Left hindlimb (tissue), 1 donor: ENCODE measurements around the gene MOCS2.
A peak's percentile ranks its signal among the peaks of the same experiment; 100 is the strongest.

ENCODE experiments used
- DNase-seq: peaks from one replicate; pipeline ENCODE4 v3.0.0-alpha.2; 2018

Gene MOCS2

DNA sequence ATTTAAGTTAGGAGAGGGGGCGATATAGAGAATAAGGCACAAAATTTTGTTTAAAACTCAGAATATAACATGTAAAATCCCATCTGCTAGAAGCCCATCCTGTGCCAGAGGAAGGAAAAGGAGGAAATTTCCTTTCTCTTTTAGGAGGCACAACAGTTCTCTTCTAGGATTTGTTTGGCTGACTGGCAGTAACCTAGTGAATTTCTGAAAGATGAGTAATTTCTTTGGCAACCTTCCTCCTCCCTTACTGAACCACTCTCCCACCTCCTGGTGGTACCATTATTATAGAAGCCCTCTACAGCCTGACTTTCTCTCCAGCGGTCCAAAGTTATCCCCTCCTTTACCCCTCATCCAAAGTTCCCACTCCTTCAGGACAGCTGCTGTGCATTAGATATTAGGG, 18.3 kb downstream of the MOCS2 start:
- no peak for DNase-seq

DNA sequence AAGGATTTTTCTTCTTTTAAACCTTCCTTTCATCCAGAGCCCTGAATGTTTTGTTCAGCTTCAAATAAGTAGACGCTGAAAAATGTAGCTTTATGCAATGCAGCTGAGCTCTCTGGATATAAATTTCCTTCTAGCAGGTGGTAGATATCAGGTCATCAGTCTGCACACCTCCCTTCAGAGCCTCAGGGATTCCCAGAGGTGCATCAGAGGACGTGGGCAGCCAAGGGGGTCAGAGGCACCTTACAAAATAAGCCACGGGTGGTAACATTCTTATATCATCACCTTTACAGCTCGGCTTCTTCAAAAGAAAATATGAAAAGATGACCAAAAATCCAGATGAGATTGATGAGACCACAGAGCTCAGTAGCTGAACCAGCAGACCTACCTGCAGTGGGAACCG, 19.3 kb downstream of the MOCS2 start:
- DNase-seq = no peak

DNA sequence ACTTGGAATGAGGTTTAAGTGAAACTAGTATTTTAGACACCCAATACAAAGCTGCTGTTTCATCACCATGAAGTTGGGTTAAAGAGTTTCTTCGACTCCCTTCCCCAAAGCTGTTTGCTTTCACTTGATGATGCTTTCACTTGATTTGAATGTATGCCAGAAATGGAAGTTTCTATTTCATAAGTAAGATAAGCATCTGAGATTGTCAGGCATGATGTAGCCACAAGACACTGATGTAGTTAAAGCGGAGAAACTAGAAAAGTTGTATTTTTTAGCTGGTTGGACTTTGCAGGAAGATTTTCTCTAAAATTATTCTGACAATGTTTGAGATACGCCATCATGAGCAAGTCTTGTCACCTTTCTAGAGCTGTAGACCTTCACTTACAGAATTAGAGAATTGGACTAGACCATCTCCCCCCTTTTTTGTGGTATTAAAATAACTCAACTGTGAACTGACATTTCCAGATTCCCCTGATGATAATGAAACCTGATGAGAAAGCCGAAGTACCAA, 20.0 kb downstream of the MOCS2 start:
- DNase-seq = no peak

DNA sequence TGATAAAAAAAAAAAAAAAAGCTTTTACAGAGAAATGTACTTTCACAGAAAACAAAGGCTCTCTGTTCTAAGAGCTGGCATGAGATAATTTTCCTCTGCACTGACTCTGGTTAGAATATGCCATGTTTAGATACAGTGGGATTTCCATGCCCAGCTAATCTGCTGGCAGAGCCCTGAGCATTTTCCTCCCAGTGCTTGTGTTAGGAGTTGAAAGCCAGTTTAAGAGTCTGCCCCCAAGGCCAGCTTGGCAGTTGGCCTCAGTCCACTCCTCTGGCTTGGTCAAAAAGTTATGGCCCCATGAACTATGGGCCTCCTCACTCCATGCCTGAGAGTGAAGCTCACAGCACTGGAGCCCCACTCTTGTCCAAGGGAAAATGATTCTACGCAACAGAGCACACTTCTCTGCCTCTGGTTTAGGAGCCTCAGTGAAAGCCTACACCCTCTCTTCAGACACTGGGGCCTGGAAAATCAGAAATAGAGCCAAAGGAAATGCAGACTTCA, 21.9 kb downstream of the MOCS2 start:
- DNase-seq = no peak

DNA sequence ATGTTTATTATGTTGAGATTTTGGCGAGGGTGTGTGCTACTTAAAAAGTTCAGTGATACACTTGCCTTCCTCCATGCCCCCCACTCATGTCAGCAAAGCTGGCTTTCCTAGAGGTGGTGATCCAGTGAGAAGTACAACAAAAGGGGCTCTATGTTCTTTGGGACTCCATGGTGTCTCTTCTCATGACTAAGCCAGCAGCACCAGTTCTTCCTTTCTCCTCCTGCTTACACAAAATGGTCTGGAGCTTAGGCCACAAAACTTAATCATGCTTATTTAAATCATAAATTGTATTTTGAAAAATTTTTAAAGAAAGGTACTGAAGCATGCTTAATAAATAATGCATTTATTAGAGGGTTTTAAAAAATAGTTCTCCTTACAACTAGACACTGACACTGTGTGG, 22.4 kb downstream of the MOCS2 start:
- DNase-seq = no peak

DNA sequence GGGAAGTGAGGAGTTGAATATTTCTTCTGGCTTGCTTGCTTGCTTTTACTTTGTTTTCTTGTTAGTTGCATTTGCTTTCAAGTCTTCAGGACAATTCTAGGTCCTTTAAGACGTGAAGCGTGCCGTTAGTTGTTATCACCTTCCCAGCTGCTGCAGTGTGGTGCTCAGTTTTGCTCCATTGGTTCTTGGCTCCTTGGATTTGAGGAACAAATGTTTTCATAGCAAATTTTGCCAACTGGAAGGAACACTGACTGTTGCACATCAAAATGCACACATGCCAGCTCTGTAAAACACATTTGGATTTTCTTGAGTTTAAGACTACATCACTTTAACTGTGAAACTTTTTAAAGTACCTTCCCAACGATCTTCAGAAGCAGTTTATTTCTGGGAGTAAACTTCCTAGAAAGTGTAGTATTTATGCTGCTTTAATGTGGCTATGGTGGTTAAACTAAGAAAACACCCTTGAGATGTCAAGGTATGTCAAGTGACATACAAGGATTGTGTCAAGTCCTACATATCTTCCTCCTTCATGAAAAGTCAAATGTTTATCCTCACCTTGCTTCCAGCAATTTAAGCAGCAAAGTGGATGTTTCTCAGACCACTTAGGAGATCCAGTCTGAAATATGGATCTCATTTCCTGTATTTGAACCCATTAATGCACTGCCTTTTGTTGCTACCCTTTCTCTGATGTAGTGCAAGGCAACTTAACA, 24.9 kb downstream of the MOCS2 start:
- DNase-seq = no peak

DNA sequence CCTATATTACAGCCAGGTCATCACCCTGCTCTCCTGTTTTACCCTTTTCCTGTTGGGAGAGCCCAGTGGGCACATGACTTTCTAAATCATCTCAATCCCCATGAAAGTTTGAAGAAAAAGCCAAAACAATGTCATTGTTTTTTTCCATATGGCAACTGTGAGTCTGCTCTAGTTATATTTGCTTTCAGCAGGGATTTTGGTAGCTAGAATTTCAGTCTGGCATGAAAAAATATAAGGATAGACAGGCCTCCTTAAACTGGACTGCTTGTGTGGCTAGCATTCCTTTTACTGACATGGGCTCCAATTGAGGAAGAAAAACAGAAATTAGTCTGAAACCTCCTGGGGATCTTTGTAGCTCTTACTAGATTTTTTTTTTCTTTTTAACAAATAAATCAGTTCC, 25.6 kb downstream of the MOCS2 start:
- no peak for DNase-seq

DNA sequence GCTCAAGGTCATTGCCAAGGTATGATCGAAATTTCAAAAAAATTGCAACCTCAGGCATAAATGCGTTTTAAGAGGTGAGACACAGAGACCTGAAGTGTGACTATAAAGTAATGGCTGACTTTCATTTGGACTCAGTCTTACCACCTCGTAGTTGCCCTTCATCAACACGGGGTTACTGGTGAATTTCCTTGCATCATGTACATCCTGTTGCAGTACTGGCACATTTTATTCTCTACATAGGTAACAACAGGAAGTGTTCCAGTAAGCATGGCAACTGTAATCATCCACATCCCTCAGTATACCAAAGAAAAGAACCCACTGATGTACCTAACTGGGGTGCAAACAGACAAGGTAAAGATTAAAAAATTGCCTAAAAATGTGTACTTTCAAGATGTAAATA, 29.3 kb downstream of the MOCS2 start:
- no peak for DNase-seq

DNA sequence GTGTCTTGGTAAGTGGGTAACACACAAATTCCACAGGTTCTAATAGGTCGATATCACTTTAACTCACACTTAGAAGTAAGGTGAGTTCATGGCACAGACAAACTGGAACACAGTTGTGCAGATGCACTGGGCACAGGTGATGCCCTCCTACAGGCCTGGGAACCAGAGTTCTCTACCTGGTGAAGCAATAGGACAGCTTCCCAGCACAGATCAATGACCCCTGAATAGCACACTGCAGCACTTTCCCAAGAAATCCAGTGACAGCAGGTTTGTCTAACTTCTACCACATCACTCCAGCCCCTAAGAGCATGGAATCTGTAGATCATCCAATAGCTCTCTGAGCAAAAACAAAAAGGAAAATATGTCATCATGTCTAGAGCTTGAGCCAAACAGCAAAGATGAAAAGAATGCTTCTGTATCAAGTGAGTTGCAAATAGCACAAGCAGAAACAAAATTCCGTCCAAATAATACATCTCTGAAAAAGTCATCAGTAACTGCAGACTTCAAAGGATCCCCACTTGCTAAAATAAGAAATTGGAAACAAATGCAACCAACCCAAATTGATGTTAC, 33.5 kb downstream of the MOCS2 start:
- DNase-seq = no peak

DNA sequence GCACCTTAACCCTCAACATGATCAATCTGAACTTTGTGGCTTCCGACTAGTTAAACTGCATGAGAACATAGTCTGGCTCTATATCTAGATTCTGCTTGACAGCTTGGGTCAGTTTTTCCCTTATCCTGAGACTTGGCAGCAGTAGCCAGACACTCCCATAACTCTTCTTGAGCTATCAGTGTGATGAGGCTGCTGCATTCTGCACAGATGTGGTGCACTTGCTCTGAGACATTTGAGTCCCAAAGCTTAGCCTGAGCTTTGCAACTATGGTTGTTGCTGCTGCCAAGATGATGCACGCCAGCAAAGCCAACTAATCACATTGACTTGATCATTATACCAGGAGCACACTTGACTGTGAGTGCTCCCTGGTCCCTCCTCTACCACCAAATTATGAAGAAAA, 36.2 kb downstream of the MOCS2 start:
- DNase-seq = no peak

DNA sequence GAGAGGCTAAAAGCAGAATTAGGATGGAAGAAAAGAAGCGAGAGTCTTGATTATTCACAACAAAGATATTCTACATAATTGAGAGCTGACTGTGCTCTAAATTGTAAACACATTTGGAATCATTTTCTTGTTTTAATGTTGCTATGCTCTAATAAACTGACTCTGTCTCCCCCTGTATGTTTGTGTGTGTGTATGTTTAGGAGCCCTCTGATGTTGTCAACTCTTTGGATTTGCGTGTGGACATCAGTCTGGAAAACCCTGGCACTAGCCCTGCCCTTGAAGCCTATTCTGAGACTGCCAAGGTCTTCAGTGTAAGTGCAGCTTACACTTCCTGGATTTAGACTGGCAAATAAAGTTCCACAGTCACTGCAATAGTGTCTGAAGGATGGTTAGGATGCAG, 37.8 kb downstream of the MOCS2 start:
- DNase-seq = no peak

DNA sequence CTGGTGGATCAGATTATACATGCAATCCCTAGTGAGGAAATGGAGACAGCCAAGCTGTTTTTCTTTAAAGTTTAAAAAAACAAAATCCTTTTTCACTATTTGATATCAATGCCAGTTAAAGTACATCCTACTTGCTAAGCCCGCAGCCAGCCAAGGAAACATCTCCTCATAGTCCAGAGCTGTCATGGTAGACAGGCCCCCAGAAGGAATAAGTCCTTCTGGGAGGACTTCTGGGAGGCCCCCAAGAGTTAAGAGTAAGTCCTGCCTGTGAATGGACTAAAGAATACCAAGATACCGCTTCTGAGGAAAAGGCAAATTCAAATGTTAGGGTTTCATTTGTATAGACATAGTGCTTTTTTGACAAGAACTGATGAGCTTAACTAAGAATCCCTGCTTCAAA, 38.3 kb downstream of the MOCS2 start:
- DNase-seq = no peak

DNA sequence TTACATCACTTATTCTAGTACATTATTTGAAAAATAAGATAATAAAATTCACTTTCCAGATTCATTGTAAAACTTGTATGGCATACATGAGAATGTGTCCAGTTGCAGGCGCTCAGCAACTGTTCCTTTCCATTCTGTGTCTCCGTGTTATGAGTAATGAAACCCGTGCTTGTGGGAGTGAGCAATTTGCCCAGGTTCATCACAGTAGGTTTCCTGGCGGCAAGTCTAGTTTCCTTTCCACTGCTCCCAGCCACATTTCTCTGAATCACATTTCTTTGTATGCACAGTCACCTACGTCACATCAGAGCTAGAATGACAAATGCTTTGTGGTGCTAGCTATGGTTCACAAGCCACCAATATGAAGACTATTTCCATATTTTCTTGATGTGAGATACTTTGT, 39.9 kb downstream of the MOCS2 start:
- DNase-seq = peak; percentile 56

DNA sequence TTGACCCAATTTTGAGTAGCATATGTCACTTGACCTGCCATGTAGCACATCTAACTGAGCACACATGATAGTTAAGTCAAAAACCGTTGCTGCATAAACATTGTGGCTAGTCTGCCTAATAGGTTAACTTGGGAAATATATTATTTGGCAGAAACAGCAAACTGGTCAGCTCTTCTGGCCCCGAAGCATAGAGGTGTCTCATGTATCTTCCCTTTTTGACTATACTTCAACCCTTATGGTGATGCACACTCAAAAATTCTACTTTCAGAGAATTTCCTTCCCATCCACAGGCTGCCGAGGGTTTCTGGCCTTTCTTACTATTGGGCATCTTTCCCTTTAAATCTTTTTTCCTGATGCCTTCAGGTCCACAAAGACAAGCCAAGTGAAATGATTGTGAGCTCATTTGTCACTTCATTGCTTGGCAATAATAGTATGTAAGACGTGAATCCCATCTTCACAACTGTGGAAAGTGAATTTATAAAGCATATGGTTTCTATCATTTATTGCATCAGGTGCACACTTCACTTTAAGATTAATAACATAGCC, 41.2 kb downstream of the MOCS2 start:
- no peak for DNase-seq

DNA sequence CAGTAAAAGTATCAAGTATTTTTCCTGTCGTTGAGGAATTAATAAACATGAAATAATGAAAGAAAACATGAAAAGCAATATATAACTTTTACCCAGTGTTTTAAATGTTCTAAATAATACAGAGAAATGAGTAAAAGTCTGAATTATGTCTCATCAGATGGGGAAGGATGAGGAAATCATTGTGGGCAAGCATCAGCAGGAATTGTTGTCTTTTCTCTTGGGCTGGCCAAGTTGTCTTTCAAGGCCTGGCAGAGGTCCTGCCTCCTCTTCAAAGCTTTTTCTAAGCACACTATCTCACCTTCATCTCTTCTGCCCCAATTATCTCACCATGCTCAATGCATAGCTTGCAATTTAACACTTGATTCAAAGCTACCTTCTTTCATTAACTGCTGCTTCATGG, 41.9 kb downstream of the MOCS2 start:
- DNase-seq = no peak

DNA sequence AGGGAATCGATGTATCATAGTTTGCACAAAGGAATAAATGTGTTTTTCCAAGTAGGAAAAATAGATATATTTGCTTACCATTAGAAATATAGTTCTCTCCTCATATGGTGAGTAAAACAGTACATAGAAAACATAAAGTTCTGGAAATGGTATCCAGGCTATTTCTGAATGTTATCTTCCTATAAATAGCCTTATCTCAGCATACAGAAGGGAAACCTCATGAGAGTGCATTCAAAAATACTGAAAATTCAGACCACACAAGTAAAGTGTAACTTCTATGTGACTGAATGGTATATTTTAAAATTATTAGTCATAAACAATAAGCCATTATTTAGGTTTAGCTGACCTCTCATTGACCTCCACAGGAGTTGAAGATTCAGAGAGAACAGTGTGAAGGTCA, 43.5 kb downstream of the MOCS2 start:
- DNase-seq = no peak

DNA sequence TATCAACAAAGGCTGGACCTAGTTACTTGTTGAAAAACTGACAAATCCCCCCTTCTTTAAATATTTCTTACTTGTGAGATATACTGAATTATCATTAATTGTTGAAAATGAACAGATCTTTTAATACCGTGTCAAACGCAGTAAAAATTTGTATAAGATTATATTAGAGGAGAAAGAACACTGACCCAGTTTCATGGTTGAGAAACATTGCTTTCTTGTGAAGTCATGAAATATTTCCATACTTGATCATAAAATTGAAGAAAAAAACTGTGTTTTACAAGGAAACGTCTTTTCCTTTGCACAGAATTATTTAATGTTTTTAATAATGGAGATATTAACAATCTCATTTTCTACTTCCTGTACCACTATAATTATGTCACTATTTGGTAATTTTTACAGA, 45.8 kb downstream of the MOCS2 start:
- no peak for DNase-seq

DNA sequence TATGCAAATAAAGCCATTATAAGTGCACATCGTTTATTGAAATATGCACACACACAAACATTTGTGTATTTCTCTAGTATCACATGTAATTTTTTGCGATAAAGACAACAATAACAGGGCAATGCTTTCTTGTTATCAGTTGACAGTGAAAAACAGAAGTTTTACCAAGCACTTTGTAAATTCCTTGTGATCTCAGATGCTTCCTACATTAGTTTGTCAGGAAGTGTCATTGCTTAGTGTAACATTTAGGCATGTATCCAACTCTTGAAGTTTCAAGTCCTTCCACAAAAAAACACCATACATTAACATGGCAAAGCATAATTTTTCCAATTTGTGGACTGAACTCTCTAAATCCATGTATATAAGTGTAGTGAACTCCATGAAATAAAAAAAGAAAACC, 46.4 kb downstream of the MOCS2 start:
- DNase-seq = no peak

DNA sequence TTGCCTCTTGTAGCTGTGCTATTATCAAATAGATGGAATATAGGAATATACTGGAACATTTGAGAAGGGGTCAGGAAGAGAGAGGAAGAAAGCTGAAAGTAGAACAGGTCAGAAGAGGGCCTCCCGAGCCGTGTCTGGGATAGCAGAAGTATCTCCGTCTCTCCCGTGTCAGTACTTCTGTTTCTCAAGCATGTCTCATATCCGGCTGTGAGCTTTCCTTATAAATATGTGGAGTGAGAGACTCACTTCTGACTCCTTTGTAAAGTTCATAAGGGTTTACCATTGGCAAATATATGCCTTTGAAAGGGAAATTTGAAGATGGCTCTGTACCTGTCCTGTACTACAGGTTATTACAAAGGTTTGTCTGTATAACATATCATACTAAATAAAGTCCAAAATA, 50.3 kb downstream of the MOCS2 start:
- DNase-seq = no peak

DNA sequence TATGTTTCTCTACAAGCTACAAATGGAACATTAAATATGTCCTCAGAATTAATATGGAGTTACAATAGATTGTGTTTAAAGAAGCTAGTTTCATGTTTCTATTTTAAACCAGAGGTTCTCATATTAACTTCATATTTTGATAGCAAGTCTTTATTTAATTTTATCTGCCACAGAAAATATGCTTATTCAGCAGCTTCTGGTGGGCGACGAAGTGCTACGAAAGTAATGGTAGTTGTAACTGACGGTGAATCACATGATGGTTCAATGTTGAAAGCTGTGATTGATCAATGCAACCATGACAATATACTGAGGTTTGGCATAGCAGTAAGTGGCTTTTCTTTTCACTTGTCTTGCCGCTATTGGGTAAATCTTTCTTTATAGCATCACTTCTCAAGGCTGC, 54.2 kb downstream of the MOCS2 start:
- no peak for DNase-seq

DNA sequence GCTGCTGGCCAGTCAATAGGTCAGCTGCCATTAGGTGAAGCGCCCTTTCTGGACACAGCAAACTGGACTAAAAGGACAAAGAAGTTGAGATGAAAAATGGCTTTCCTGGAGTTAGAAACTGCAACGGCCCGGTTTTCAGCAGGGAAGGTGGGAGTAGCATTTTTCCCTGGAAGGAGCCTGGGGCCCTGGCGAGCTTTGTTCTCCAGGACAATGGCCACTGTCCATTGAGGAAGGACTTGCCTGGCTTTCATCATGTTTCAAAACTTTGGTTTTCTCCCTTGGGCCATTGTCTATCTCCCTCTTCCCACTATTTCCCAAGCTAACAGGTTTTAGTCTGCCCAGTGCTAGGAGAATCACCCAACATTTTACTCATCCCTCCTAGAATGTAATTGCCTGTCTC, 56.2 kb downstream of the MOCS2 start:
- no peak for DNase-seq

DNA sequence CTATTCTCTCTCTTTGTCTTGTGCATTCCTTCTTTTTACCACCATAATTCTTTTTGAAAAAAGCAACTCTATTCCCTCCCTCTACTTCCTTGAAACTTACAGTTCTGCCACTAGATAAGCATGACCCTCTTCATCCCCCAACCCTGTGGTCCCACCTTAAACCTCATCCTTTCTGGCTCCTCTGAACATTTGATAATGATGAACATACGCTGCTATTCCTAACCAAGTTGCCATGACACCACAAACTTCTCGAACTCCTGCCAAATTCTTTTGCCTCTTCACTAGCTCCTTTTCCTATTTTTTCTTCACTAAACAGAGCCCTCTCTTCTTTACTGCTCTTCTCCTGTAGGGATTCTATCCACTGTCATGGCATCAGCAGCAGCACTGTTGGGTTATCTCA, 57.1 kb downstream of the MOCS2 start:
- no peak for DNase-seq

DNA sequence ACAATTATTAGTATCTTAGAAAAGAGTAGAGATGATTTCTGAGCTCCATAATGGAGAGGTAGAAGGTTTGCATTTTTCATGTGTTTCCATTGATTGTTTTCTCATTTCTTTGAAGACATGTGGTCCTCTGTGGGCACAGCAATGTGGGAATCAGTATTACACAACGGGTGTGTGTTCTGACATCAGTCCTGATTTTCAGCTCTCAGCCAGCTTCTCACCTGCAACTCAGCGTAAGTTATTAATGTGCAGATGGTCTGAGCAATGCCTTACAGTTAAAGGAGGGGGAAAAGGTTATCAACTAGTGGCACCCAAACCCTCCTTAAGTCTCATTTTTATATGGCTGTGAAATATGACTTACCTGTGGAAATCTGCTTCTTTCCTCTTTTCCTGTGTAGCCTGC, 61.3 kb downstream of the MOCS2 start:
- no peak for DNase-seq
